K562 (cell line): ENCODE measurements around the gene FPGS. TPM values are rescaled to one million over a fixed set of nuclear protein-coding genes. Genes with fewer than 3 reads are reported as not detected.

ENCODE experiments used
- CXXC5 ChIP-seq: fragments of 250-450 bp; sonication (Bioruptor Pico); IDR thresholded peaks from 2 replicates; pipeline ENCODE4 v1.8.0; 2022; ENCODE audit warnings: inconsistent platforms, mild to moderate bottlenecking, moderate library complexity
- SNRNP70 ChIP-seq: fragments of 200-400 bp; formaldehyde crosslinking; optimal IDR thresholded peaks from 2 replicates; pipeline ENCODE3; 2017; ENCODE audit warnings: low read depth, low read length
- SRSF7 ChIP-seq: fragments of 200-400 bp; formaldehyde crosslinking; optimal IDR thresholded peaks from 2 replicates; pipeline ENCODE3; 2017; ENCODE audit warnings: mild to moderate bottlenecking, low read depth, low read length
- ZNF121 ChIP-seq: sonication (generic); formaldehyde crosslinking; conservative IDR thresholded peaks from 2 replicates; pipeline ENCODE4 v1.8.0; 2022; ENCODE audit warnings: missing genetic modification reagents
- ZNF318 ChIP-seq, 2 experiments: fragments of 450-650 bp; IDR thresholded peaks; 2 replicates each; pipeline ENCODE4 v1.6.1; 2016; ENCODE audit warnings: mild to moderate bottlenecking in 2 of 2, borderline replicate concordance in 1 of 2, low read depth in 1 of 2, moderate library complexity in 1 of 2
- ZNF445 ChIP-seq: fragments of 250-450 bp; sonication (Bioruptor Pico); IDR thresholded peaks from 2 replicates; pipeline ENCODE4 v1.4.0; 2020; ENCODE audit warnings: low read depth, mild to moderate bottlenecking, moderate library complexity
- ZNF584 ChIP-seq: fragments of 200-800 bp; sonication (Bioruptor generic); IDR thresholded peaks from 2 replicates; pipeline ENCODE4 v1.6.1; 2016; ENCODE audit warnings: low read depth, mild to moderate bottlenecking, missing genetic modification characterization, missing compliant biosample characterization
- ZNF639 ChIP-seq, 2 experiments: fragments of 200-800 bp in 1 of 2; sonication (Bioruptor generic) in 1 of 2; sonication (generic) in 1 of 2; formaldehyde crosslinking in 1 of 2; IDR thresholded peaks in 1 of 2; conservative IDR thresholded peaks in 1 of 2; 2 replicates each; pipeline versions ENCODE4 v1.5.0 to v1.6.1; 2016 to 2020; ENCODE audit warnings: missing compliant biosample characterization in 1 of 2, missing genetic modification characterization in 1 of 2, missing genetic modification reagents in 1 of 2
- polyA plus RNA-seq, 8 experiments: library from polyadenylated mRNA; depleted of rRNA in 4 of 8; stranded (reverse) in 5 of 8; unstranded in 3 of 8; fragments of >200 nt; fragmentation: Nextera tagmentation in 2 of 8; fragmentation: Illumina TruSeq in 1 of 8; extraction: Ambion mirVana in 2 of 8; extraction: Trizol in 1 of 8; gene quantifications; 2 replicates each; pipeline versions ENCODE4 v1.2.1 to v1.2.3, GENCODE V29; 2011 to 2014; ENCODE audit warnings: inconsistent platforms in 1 of 8, missing spikeins in 1 of 8
- total RNA-seq, 7 experiments: library from RNA; depleted of rRNA in 6 of 7; stranded (reverse); fragments of >200 nt in 6 of 7; fragmentation: Illumina TruSeq in 2 of 7; extraction: Trizol in 2 of 7; gene quantifications; 2 replicates each; pipeline versions ENCODE4 v1.2.1 to v1.2.3, GENCODE V29; 2011 to 2021; ENCODE audit warnings: low replicate concordance in 1 of 7
- TF ChIP-seq, protein P1 (sequence below): sonication (generic); formaldehyde crosslinking; IDR thresholded peaks from 2 replicates; pipeline ENCODE4 v1.8.0; 2023; ENCODE audit warnings: missing genetic modification reagents, mild to moderate bottlenecking, borderline replicate concordance

Gene FPGS
- total and polyA plus RNA-seq, 9 of the 15 experiments (the other 6 are each of a cell fraction or from before 2014, with no cell fraction given): 0.84 to 86.4 (median 59.2) TPM

- TF ChIP-seq, protein P1, sequence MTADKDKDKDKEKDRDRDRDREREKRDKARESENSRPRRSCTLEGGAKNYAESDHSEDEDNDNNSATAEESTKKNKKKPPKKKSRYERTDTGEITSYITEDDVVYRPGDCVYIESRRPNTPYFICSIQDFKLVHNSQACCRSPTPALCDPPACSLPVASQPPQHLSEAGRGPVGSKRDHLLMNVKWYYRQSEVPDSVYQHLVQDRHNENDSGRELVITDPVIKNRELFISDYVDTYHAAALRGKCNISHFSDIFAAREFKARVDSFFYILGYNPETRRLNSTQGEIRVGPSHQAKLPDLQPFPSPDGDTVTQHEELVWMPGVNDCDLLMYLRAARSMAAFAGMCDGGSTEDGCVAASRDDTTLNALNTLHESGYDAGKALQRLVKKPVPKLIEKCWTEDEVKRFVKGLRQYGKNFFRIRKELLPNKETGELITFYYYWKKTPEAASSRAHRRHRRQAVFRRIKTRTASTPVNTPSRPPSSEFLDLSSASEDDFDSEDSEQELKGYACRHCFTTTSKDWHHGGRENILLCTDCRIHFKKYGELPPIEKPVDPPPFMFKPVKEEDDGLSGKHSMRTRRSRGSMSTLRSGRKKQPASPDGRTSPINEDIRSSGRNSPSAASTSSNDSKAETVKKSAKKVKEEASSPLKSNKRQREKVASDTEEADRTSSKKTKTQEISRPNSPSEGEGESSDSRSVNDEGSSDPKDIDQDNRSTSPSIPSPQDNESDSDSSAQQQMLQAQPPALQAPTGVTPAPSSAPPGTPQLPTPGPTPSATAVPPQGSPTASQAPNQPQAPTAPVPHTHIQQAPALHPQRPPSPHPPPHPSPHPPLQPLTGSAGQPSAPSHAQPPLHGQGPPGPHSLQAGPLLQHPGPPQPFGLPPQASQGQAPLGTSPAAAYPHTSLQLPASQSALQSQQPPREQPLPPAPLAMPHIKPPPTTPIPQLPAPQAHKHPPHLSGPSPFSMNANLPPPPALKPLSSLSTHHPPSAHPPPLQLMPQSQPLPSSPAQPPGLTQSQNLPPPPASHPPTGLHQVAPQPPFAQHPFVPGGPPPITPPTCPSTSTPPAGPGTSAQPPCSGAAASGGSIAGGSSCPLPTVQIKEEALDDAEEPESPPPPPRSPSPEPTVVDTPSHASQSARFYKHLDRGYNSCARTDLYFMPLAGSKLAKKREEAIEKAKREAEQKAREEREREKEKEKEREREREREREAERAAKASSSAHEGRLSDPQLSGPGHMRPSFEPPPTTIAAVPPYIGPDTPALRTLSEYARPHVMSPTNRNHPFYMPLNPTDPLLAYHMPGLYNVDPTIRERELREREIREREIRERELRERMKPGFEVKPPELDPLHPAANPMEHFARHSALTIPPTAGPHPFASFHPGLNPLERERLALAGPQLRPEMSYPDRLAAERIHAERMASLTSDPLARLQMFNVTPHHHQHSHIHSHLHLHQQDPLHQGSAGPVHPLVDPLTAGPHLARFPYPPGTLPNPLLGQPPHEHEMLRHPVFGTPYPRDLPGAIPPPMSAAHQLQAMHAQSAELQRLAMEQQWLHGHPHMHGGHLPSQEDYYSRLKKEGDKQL: no peak
- peak; percentile 87 for TF ChIP-seq CXXC5 (CRISPR knock-in tag)
- TF ChIP-seq ZNF445 (CRISPR knock-in tag): no peak
- peak in 1 of 2 experiments; percentile 83; a peak in 1 of 4 replicates for TF ChIP-seq ZNF639 (CRISPR knock-in tag; conservative IDR thresholded peaks at IDR 0.05 in 1 of 2, IDR thresholded peaks at IDR 0.05 in 1 of 2)
- peak; percentile 57; the same call in 1 of the 2 replicates for TF ChIP-seq ZNF584 (CRISPR knock-in tag)
- TF ChIP-seq ZNF121: no peak
- peak in 1 of 2 experiments; percentile 62; a peak in 2 of 4 replicates for TF ChIP-seq ZNF318 (IDR thresholded peaks at IDR 0.05; ENCODE audit: borderline replicate concordance in 1 of 2, low read depth in 1 of 2)
- no peak for TF ChIP-seq SNRNP70
- TF ChIP-seq SRSF7: no peak
Measured at GRCh38 chr9:127862075-127863011, 59.7 kb downstream of the FPGS start (continued).
